ENCODE data around the gene FAM181A. TPM values are rescaled to one million over a fixed set of nuclear protein-coding genes. Genes with fewer than 3 reads are reported as not detected.
A peak's percentile ranks its signal among the peaks of the same experiment; 100 is the strongest.

The FAM181A gene
- total and polyA plus RNA-seq, 2 of the 4 experiments (the other 2 are of a cell fraction): not detected

DNA sequence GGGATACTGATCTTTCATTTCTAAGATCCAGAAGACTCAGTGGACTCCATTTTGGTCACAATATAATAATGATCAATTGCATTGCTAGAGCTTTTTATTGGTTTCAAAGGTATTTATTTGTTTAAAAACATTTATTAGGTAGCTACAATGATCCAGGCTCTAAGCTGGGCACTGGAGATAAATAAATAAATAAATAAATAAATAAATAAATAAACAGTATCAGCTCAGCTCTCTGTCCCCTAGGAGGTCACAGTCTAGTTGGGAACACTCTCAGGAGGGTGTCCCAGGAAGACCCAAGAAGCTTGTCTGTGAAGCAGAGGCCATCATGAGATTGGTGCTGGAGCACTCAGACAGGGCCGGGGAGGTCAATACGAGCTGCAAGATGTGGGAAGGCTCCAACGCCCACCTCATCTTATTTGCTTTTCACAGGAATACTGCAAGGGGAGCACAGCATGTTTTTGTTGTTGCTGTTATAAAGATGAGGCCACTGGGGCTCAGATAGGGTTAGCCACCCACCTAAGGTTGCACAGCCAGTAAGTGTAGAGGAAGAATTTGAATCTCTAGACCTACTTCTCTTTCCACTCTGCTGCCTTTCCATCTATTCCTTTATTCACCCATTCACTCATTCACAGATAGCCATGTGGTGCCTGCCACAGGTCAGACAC is 33.8 kb downstream of the FAM181A start (continued):
- TF ChIP-seq, protein P1, sequence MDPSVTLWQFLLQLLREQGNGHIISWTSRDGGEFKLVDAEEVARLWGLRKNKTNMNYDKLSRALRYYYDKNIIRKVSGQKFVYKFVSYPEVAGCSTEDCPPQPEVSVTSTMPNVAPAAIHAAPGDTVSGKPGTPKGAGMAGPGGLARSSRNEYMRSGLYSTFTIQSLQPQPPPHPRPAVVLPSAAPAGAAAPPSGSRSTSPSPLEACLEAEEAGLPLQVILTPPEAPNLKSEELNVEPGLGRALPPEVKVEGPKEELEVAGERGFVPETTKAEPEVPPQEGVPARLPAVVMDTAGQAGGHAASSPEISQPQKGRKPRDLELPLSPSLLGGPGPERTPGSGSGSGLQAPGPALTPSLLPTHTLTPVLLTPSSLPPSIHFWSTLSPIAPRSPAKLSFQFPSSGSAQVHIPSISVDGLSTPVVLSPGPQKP (IDR thresholded peaks at IDR 0.05; ENCODE audit: borderline replicate concordance, low read depth, low read length): no peak
- TF ChIP-seq POLR2A (IDR thresholded peaks at IDR 0.05; ENCODE audit: low read depth, low read length) (no peak), MXI1 (IDR thresholded peaks at IDR 0.05; ENCODE audit: borderline replicate concordance, low read depth, low read length) (no peak), FOS (IDR thresholded peaks at IDR 0.05; ENCODE audit: low read depth, low read length) (no peak), MAFK (IDR thresholded peaks at IDR 0.05; ENCODE audit: low read depth, low read length) (no peak)

- no peak overlapping the region for H3K56ac ChIP-seq (ENCODE audit: extremely low read depth, insufficient read depth, low read length)
- no peak overlapping the region for H3K18ac ChIP-seq (ENCODE audit: low read depth, low read length)
- H2BK120ac ChIP-seq (ENCODE audit: low read depth, low read length): no peak overlapping the region
- H3K14ac ChIP-seq (replicated peaks; ENCODE audit: low read depth, low read length): no peak overlapping the region
- H2BK15ac ChIP-seq (ENCODE audit: low read depth, low read length): peak overlapping the region; percentile 33; the same call in 2 of the 3 replicates
- no peak overlapping the region for H4K8ac ChIP-seq (ENCODE audit: low read depth in 2 of 2, low read length in 2 of 2)
- no peak for TF ChIP-seq MAFK (IDR thresholded peaks at IDR 0.05; ENCODE audit: low read depth, low read length)
- TF ChIP-seq CTCF (conservative IDR thresholded peaks at IDR 0.05; ENCODE audit: low read depth, low read length): no peak
- no peak for TF ChIP-seq CHD1 (IDR thresholded peaks at IDR 0.05; ENCODE audit: low read depth, low read length)
- TF ChIP-seq MAZ (IDR thresholded peaks at IDR 0.05; ENCODE audit: borderline replicate concordance, low read depth, low read length): no peak
- TF ChIP-seq NFE2L2 (IDR thresholded peaks at IDR 0.05; ENCODE audit: low read depth, low read length): no peak
- H3K79me1 ChIP-seq (ENCODE audit: low read depth in 1 of 2, low read length in 2 of 2): no peaks in the 10 kb centered on the region
- H3K4me3 ChIP-seq (ENCODE audit: insufficient read depth, low read depth, low read length): no peak overlapping the region
- H2AFZ ChIP-seq (replicated peaks; ENCODE audit: low read length, poor library complexity): no peak overlapping the region
- no peak overlapping the region for H3K23ac ChIP-seq (ENCODE audit: low read depth, low read length)
- no TSS peak for BruUV-seq (replicated peaks)
- no peak overlapping the region for H2AK9ac ChIP-seq (replicated peaks; ENCODE audit: low read depth, low read length, poor library complexity)
- no peaks in the 10 kb centered on the region for H3K27me3 ChIP-seq (ENCODE audit: control insufficient read depth, insufficient read depth, low read length)
- H4K20me1 ChIP-seq (ENCODE audit: insufficient read depth, low read length): peaks cover 4% of the 10 kb centered on the region; the same call in 1 of the 2 replicates
- H3K4me2 ChIP-seq (ENCODE audit: low read depth, low read length): no peak overlapping the region
- no peak overlapping the region for H4K5ac ChIP-seq (ENCODE audit: low read depth, low read length)
- H3K27ac ChIP-seq (ENCODE audit: insufficient read depth, low read length): no peak overlapping the region
- ATAC-seq (ENCODE audit: low read depth) (no peak), DNase-seq (no peak)
- ChIA-PET CTCF (no interaction called here), POLR2A (ENCODE audit: unreplicated experiment) (no interaction called here)
- WGBS, 2 experiments (ENCODE audit: extremely low coverage in 2 of 2, insufficient read length in 1 of 2): 94% methylated on average over 4 of the region's 8 CpGs; no CpG with 5 or more reads in 1 of the 2 experiments
- no peaks in the 10 kb centered on the region for H3K36me3 ChIP-seq (ENCODE audit: control insufficient read depth, insufficient read depth, low read length)
- dilution Hi-C loops (cut with HindIII; ENCODE audit: low sequenced_read_pairs, unreplicated experiment): no loop called here
- no peaks in the 10 kb centered on the region for H3K9me3 ChIP-seq (ENCODE audit: control insufficient read depth, insufficient read depth, low read length)
- H2AK5ac ChIP-seq (ENCODE audit: low read depth, low read length): peak overlapping the region; percentile 57; the same call in 1 of the 2 replicates
- H3K4ac ChIP-seq (ENCODE audit: low read depth, low read length): no peak overlapping the region
- H3K9ac ChIP-seq (ENCODE audit: low read depth, low read length): no peak overlapping the region
- no peak overlapping the region for H2BK5ac ChIP-seq (ENCODE audit: low read depth, low read length, poor library complexity, severe bottlenecking)
- H2BK20ac ChIP-seq (ENCODE audit: low read depth, low read length): no peak overlapping the region
- in situ Hi-C loops (cut with MboI; ENCODE audit: low sequenced_read_pairs): no loop called here
- peaks cover 30% of the 10 kb centered on the region for H3K9me1 ChIP-seq (ENCODE audit: insufficient read depth, low read length)
- intact Hi-C loops (cut with micrococcal nuclease): no loop called here
- 0 out of 2 replicates have a peak overlapping the region, but pooled peaks have one; percentile 1 for H4K91ac ChIP-seq (ENCODE audit: insufficient read depth, low read depth, low read length)
- peaks cover 32% of the 10 kb centered on the region for H3K4me1 ChIP-seq (ENCODE audit: control insufficient read depth, insufficient read depth, low read length)
Observed at GRCh38 chr14:93961620-93962019, 34.5 kb downstream of the FAM181A start.
